Upper lobe of right lung (tissue), 1 donor: ENCODE measurements around the gene RRP9. TPM values are rescaled to one million over a fixed set of nuclear protein-coding genes. Genes with fewer than 3 reads are reported as not detected.

Source experiments
- ATAC-seq: fragments of 200-7000 bp; cut with Tn5 transposase; one replicate; pipeline ENCODE4 v1.9.1; 2020; ENCODE audit warnings: mild to moderate bottlenecking, moderate library complexity
- DNase-seq: peaks from one replicate; pipeline ENCODE4 v3.0.0-alpha.2; 2020
- H3K27ac ChIP-seq: fragments of 200-600 bp; one replicate; pipeline ENCODE4 v1.8.0; 2022
- H3K27me3 ChIP-seq: fragments of 200-600 bp; one replicate; pipeline ENCODE4 v1.8.0; 2022; ENCODE audit warnings: mild to moderate bottlenecking
- H3K36me3 ChIP-seq: fragments of 200-600 bp; one replicate; pipeline ENCODE4 v1.8.0; 2022
- H3K4me1 ChIP-seq: fragments of 200-600 bp; one replicate; pipeline ENCODE4 v1.8.0; 2022
- H3K4me3 ChIP-seq: fragments of 200-600 bp; one replicate; pipeline ENCODE4 v1.8.0; 2022; ENCODE audit warnings: mild to moderate bottlenecking
- H3K9me3 ChIP-seq: fragments of 200-600 bp; one replicate; pipeline ENCODE4 v1.8.0; 2022
- intact Hi-C: fragments of 100-400 bp; cut with DNase I; formaldehyde crosslinking; loops from one replicate; pipeline ENCODE4 v1.11.0; 2022
- total RNA-seq: library from RNA; stranded (reverse); fragmentation: NEBNext Ultra II Directional; extraction: Animal tissue kit (Norgen Biotek cat#: 25700); gene quantifications from one replicate; pipeline ENCODE4 v1.2.1, GENCODE V29; 2021
- TF ChIP-seq, protein P1 (sequence below): fragments of 200-600 bp; IDR thresholded peaks from one replicate; pipeline ENCODE4 v1.8.0; 2022; ENCODE audit warnings: antibody characterized with exemption
- donor health status: DM: no; HTN: yes; CAD: no; lungs with severe emphysema.

RRP9 gene
- total RNA-seq, 1 donor from 2014 or later: 20.6 TPM

DNA sequence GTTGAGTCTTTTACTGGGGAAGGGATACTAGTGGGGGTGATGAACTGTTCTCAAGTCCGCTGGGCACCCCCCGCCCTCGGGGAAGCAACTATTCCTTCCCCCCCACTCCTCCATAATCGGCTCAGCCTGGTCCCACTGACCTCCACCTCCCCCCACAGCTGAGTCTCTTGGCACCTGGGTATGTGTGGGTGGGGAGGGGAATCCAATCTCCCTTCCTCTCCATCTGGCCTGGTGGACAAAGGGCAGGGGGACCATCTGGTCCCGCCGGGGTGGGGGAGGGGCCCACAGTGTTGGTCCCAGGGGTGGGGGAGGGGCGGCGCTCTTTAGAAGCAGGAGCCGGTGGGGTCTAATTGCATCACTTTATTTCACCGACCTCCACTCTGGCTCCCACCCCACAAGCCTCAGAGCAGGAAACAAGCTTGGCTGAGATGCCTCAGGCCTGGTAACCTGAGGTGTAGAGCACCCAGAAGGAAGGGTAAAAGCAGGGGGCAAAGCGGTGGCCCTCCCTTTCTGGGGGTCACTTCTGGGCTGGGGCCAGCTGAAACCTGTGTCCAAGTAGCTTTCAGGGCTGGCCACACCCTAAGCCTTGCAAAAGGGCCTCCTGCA lies 26.6 kb upstream of the RRP9 start:
- Histone ChIP-seq H3K27me3 (no peaks in the 10 kb centered on the region), H3K27ac (peak overlapping the region; percentile 80), H3K4me3 (peak overlapping the region; percentile 71), H3K4me1 (peaks cover 16% of the 10 kb centered on the region), H3K9me3 (no peaks in the 10 kb centered on the region), H3K36me3 (no peaks in the 10 kb centered on the region)
- intact Hi-C loops: no loop called here
- DNase-seq (no peak), ATAC-seq (peak; percentile 1)
- TF ChIP-seq, protein P1, sequence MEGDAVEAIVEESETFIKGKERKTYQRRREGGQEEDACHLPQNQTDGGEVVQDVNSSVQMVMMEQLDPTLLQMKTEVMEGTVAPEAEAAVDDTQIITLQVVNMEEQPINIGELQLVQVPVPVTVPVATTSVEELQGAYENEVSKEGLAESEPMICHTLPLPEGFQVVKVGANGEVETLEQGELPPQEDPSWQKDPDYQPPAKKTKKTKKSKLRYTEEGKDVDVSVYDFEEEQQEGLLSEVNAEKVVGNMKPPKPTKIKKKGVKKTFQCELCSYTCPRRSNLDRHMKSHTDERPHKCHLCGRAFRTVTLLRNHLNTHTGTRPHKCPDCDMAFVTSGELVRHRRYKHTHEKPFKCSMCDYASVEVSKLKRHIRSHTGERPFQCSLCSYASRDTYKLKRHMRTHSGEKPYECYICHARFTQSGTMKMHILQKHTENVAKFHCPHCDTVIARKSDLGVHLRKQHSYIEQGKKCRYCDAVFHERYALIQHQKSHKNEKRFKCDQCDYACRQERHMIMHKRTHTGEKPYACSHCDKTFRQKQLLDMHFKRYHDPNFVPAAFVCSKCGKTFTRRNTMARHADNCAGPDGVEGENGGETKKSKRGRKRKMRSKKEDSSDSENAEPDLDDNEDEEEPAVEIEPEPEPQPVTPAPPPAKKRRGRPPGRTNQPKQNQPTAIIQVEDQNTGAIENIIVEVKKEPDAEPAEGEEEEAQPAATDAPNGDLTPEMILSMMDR: no peak

GRCh38 chr3:51967384-51968169 lies 25.9 kb upstream of the RRP9 start, which contains the start of gene PCBP4:
Gene PCBP4, minus strand, starts transcription at chr3:51967454. Its CDS starts 6,214 bp downstream, at chr3:51961240.
- Histone ChIP-seq H3K27ac (peak within 1 kb of the TSS; percentile 80), H3K36me3 (no peaks in the 10 kb centered on the region), H3K27me3 (no peaks in the 10 kb centered on the region), H3K4me1 (peaks cover 14% of the 10 kb centered on the region), H3K9me3 (no peaks in the 10 kb centered on the region), H3K4me3 (peak within 1 kb of the TSS; percentile 71)
- TF ChIP-seq, protein P1: no peak
- intact Hi-C loops: no loop called here
- ATAC-seq: peak; percentile 72
- peak; percentile 78 for DNase-seq

GRCh38 chr3:51966922-51967383 lies 25.2 kb upstream of the RRP9 start:
- Histone ChIP-seq H3K9me3 (no peaks in the 10 kb centered on the region), H3K27me3 (no peaks in the 10 kb centered on the region), H3K27ac (peak overlapping the region; percentile 75), H3K4me3 (peak overlapping the region; percentile 71), H3K4me1 (peaks cover 13% of the 10 kb centered on the region), H3K36me3 (no peaks in the 10 kb centered on the region)
- TF ChIP-seq, protein P1: no peak
- ATAC-seq (peak; percentile 1), DNase-seq (no peak)
- intact Hi-C loops: no loop called here

DNA sequence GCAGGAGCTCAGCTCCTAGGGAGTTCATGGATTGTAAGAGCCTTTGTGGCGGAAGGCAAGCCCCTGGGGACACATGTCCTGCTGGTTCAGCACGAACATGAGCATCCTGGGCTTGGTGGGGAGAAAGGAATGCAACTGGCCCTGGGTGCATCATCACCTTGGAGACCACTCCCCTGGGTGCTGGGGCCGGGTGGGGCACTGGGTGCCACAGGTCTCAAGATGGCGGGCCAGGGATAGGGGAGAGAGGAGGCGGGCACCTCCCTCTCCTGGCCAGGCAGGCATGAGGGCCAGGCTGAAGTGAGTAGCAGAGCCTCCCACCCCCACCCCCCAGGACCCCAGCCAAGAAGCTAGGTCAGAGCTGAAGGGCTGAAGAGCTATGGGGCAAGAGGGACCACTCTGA lies 24.8 kb upstream of the RRP9 start:
- ATAC-seq (no peak), DNase-seq (no peak)
- intact Hi-C loops: no loop called here
- H3K36me3 ChIP-seq: no peaks in the 10 kb centered on the region
- peak overlapping the region; percentile 71 for H3K4me3 ChIP-seq
- no peaks in the 10 kb centered on the region for H3K27me3 ChIP-seq
- no peak overlapping the region for H3K27ac ChIP-seq
- peaks cover 13% of the 10 kb centered on the region for H3K4me1 ChIP-seq
- TF ChIP-seq, protein P1: no peak
- H3K9me3 ChIP-seq: no peaks in the 10 kb centered on the region

DNA sequence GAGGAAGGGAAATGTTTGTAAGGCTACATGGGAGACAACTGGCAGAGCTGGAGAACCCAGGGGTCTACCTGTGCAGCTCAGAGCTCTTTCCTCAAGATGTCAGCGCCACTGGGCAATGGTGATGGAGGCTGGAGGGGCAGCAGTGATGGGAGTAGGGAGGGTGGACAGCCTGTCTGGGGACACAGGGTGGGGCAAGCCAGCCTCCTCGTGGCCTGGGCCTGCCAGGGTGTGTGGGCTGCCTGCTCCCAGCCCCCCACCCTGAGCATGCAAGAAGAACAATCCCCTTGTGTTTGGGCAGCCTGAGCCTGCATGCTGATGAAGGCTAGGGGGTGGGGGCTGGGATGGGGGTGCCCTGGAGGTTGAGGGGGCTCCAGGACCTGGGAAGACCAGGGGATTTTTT lies 24.3 kb upstream of the RRP9 start:
- H3K4me1 ChIP-seq: peaks cover 13% of the 10 kb centered on the region
- H3K9me3 ChIP-seq: no peaks in the 10 kb centered on the region
- intact Hi-C loops: no loop called here
- TF ChIP-seq, protein P1: no peak
- no peak overlapping the region for H3K4me3 ChIP-seq
- H3K27ac ChIP-seq: no peak overlapping the region
- H3K27me3 ChIP-seq: no peaks in the 10 kb centered on the region
- no peak for ATAC-seq
- H3K36me3 ChIP-seq: no peaks in the 10 kb centered on the region
- no peak for DNase-seq
